Lower leg skin (tissue), 3 donors: ENCODE results near the gene MAP4K1.
"Not testable (repeated sequence)": the region's sequence is repeated elsewhere in the genome, so short reads cannot be mapped to it uniquely, and the experiment has no call there.

Source experiments
- CTCF ChIP-seq, 3 donors: fragments of 450-650 bp; IDR thresholded peaks; one replicate each; pipeline ENCODE4 v1.5.1; 2016; ENCODE audit warnings: antibody characterized with exemption in 3 of 3, mild to moderate bottlenecking in 3 of 3, moderate library complexity in 2 of 3
- POLR2A ChIP-seq, 2 donors: fragments of 450-650 bp; IDR thresholded peaks; one replicate each; pipeline ENCODE4 v1.6.1; 2016 to 2017; ENCODE audit warnings: antibody characterized with exemption in 2 of 2, mild to moderate bottlenecking in 1 of 2, moderate library complexity in 1 of 2

GRCh38 chr19:38602856-38603255 is 14.9 kb downstream of the MAP4K1 start:
- TF ChIP-seq CTCF, POLR2A (IDR thresholded peaks at IDR 0.05): not testable (repeated sequence)
